Gastroesophageal sphincter (tissue), 3 donors: Measurements from ENCODE around the gene ELP2.

Source experiments
- EP300 ChIP-seq: sonication (generic); formaldehyde crosslinking; IDR thresholded peaks from one replicate; pipeline ENCODE4 v1.6.1; 2017; ENCODE audit warnings: antibody characterized with exemption, mild to moderate bottlenecking
- POLR2AphosphoS5 ChIP-seq: sonication (generic); formaldehyde crosslinking; IDR thresholded peaks from one replicate; pipeline ENCODE4 v1.6.1; 2017; ENCODE audit warnings: antibody characterized with exemption
- TF ChIP-seq, protein P1 (sequence below), 4 experiments: fragments of 200-600 bp in 2 of 4; fragments of 450-650 bp in 2 of 4; sonication (generic) in 1 of 4; IDR thresholded peaks; one replicate each; pipeline ENCODE4 v1.5.1; 2017 to 2019; ENCODE audit warnings: antibody characterized with exemption in 4 of 4, mild to moderate bottlenecking in 2 of 4, moderate library complexity in 2 of 4

DNA sequence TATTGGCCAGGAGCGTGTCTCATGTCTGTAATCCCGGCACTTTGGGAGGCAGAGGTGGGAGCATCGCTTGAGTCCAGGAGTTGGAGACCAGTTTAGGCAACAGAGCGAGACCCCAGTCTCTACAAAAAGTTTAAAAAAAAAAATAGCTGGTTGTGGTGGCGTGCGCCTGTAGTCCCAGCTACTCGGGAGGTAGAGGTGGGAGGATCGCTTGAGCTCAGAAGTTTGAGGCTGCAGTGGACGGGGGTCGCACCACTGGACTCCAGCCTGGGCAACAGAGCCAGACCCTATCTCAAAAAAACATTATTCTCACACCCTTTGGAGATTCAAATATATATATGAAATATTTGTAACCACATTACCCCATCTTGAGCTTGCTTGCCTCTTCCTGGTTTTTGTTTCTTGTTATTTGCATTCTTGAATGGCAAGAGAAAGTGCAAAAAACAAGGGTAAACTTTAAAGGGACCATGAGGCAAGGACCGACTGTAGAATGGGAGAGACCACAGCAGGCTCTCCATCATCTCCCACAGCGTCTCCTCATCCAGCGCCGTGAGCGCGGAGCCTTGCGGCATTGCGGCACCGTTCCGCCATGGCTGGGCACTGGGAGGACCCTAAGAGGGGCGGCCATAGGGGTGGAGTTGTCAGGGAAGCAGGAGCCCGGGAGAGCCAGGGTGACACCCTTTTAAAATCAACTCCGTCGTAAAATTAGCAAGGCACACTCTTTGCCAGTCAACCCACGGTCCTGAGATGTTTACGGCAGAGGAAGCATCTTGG lies 1.4 kb downstream of the ELP2 start:
- TF ChIP-seq POLR2AphosphoS5 (no peak), EP300 (no peak)
- TF ChIP-seq, protein P1, sequence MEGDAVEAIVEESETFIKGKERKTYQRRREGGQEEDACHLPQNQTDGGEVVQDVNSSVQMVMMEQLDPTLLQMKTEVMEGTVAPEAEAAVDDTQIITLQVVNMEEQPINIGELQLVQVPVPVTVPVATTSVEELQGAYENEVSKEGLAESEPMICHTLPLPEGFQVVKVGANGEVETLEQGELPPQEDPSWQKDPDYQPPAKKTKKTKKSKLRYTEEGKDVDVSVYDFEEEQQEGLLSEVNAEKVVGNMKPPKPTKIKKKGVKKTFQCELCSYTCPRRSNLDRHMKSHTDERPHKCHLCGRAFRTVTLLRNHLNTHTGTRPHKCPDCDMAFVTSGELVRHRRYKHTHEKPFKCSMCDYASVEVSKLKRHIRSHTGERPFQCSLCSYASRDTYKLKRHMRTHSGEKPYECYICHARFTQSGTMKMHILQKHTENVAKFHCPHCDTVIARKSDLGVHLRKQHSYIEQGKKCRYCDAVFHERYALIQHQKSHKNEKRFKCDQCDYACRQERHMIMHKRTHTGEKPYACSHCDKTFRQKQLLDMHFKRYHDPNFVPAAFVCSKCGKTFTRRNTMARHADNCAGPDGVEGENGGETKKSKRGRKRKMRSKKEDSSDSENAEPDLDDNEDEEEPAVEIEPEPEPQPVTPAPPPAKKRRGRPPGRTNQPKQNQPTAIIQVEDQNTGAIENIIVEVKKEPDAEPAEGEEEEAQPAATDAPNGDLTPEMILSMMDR (IDR thresholded peaks at IDR 0.05) = no peak
